Suprapubic skin (tissue), 4 donors: ENCODE data around the gene TCAIM. TPM values are rescaled to one million over a fixed set of nuclear protein-coding genes. Genes with fewer than 3 reads are reported as not detected.
A peak's percentile ranks its signal among the peaks of the same experiment; 100 is the strongest.

Source experiments
- DNase-seq, 2 donors: peaks; one replicate each; pipeline ENCODE4 v3.0.0-alpha.2; 2019; ENCODE audit warnings: low spot score in 2 of 2
- H3K27ac ChIP-seq: fragments of 200-600 bp; sonication (generic); one replicate; pipeline ENCODE4 v1.5.1; 2019
- H3K27me3 ChIP-seq: fragments of 200-600 bp; sonication (generic); one replicate; pipeline ENCODE4 v1.5.1; 2019
- H3K36me3 ChIP-seq: fragments of 200-600 bp; sonication (generic); one replicate; pipeline ENCODE4 v1.5.1; 2019
- H3K4me1 ChIP-seq: fragments of 200-600 bp; sonication (generic); one replicate; pipeline ENCODE4 v1.5.1; 2019
- H3K4me3 ChIP-seq: fragments of 200-600 bp; sonication (generic); one replicate; pipeline ENCODE4 v1.5.1; 2019; ENCODE audit warnings: mild to moderate bottlenecking
- H3K9me3 ChIP-seq: fragments of 200-600 bp; sonication (generic); one replicate; pipeline ENCODE4 v1.5.1; 2019
- CTCF ChIP-seq, 2 donors: fragments of 200-600 bp in 1 of 2; fragments of 450-650 bp in 1 of 2; sonication (generic) in 1 of 2; IDR thresholded peaks; one replicate each; pipeline ENCODE4 v1.5.1; 2016 to 2019; ENCODE audit warnings: antibody characterized with exemption in 2 of 2, mild to moderate bottlenecking in 1 of 2, moderate library complexity in 1 of 2
- EP300 ChIP-seq: sonication (generic); formaldehyde crosslinking; IDR thresholded peaks from one replicate; pipeline ENCODE4 v1.6.1; 2017; ENCODE audit warnings: antibody characterized with exemption
- POLR2A ChIP-seq, 2 donors: fragments of 450-650 bp; IDR thresholded peaks; one replicate each; pipeline ENCODE4 v1.6.1; 2017; ENCODE audit warnings: antibody characterized with exemption in 2 of 2, mild to moderate bottlenecking in 2 of 2, moderate library complexity in 2 of 2
- POLR2AphosphoS5 ChIP-seq, 3 donors: sonication (generic); formaldehyde crosslinking; IDR thresholded peaks; one replicate each; pipeline ENCODE4 v1.6.1; 2017; ENCODE audit warnings: antibody characterized with exemption in 3 of 3
- WGBS: methylation state at CpG from one replicate; pipeline ENCODE4 v1.1.5; 2018; 5-methylcytosine and 5-hydroxymethylcytosine counted together
- total RNA-seq, 4 donors: library from RNA; depleted of rRNA; stranded (reverse); fragments of >200 nt; gene quantifications; one replicate each; pipeline ENCODE4 v1.1.0, GENCODE V29; 2016

The TCAIM gene
- total RNA-seq, 4 donors from 2014 or later = 23.3 to 26.9 (median 25.4) TPM

GRCh38 chr3:44297255-44297654 lies 41.3 kb upstream of the TCAIM start:
- Histone ChIP-seq H3K9me3 (no peaks in the 10 kb centered on the region), H3K4me3 (no peak overlapping the region), H3K27ac (no peak overlapping the region), H3K36me3 (no peaks in the 10 kb centered on the region), H3K27me3 (no peaks in the 10 kb centered on the region), H3K4me1 (no peaks in the 10 kb centered on the region)
- no peak for DNase-seq
- no peak for TF ChIP-seq POLR2AphosphoS5 (IDR thresholded peaks at IDR 0.05)
- TF ChIP-seq POLR2A (IDR thresholded peaks at IDR 0.05) = no peak
- no peak for TF ChIP-seq CTCF (IDR thresholded peaks at IDR 0.05)
- TF ChIP-seq EP300 = no peak

GRCh38 chr3:44301746-44302145 lies 36.8 kb upstream of the TCAIM start:
- Histone ChIP-seq H3K27me3 (no peaks in the 10 kb centered on the region), H3K36me3 (no peaks in the 10 kb centered on the region), H3K27ac (no peak overlapping the region), H3K9me3 (no peaks in the 10 kb centered on the region), H3K4me1 (no peaks in the 10 kb centered on the region), H3K4me3 (no peak overlapping the region)
- no peak for TF ChIP-seq POLR2AphosphoS5 (IDR thresholded peaks at IDR 0.05)
- no peak for TF ChIP-seq POLR2A (IDR thresholded peaks at IDR 0.05)
- no peak for TF ChIP-seq EP300
- DNase-seq = no peak
- 79% methylated on average over 3 of the region's 3 CpGs for WGBS

DNA sequence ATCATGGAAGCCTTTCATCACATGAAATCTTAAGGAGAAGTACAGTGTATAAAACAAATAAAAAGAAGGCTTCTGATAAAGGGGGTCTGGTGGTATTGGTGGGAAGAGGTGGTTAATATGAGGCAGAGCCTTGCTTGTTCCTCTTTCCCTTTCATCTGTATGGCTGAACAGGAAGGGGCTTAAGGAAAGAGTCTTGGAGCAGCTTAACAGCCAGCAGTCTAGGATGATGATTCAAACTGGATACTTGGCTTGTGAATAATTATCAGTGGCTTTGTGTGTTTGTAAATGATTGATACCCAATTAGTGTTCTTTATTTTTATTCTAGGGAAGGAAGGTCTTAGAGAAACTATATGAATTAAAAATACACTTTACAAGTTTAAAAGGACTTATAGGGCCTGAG lies 29.1 kb upstream of the TCAIM start:
- no peak for DNase-seq
- H3K27ac ChIP-seq = no peak overlapping the region
- no peaks in the 10 kb centered on the region for H3K9me3 ChIP-seq

DNA sequence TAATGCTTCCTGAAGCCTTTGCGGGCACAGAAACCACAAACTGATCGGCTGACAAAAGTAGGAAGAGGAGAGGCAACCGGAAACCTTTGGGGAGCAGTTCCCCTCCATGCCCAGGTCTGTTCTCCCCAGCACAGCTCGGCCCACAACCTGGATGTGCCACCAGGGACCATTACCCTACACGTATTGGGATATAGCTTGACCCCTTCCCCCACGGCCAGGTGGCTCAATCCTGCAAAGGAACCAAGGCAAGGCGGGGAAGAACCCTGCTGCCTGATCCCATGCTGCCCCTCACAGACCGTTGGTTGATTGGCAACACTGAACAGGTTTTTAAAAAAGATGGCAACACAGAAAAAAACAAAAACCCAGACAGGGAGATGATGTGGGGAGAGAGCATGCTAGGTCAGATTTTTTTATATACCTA lies 19.7 kb upstream of the TCAIM start:
- H3K36me3 ChIP-seq = no peaks in the 10 kb centered on the region
- no peak for DNase-seq
- H3K27me3 ChIP-seq = peaks cover 5% of the 10 kb centered on the region
- no peak overlapping the region for H3K4me3 ChIP-seq
- TF ChIP-seq EP300 (no peak), POLR2AphosphoS5 (IDR thresholded peaks at IDR 0.05) (no peak), CTCF (IDR thresholded peaks at IDR 0.05) (no peak), POLR2A (IDR thresholded peaks at IDR 0.05) (no peak)
- no peak overlapping the region for H3K27ac ChIP-seq
- no peaks in the 10 kb centered on the region for H3K4me1 ChIP-seq
- WGBS = 69% methylated on average over 8 of the region's 8 CpGs
- H3K9me3 ChIP-seq = no peaks in the 10 kb centered on the region

More for the DNA sequence above, 29.1 kb upstream of the TCAIM start:
- no peaks in the 10 kb centered on the region for H3K4me1 ChIP-seq
- H3K36me3 ChIP-seq = no peaks in the 10 kb centered on the region
- no peaks in the 10 kb centered on the region for H3K27me3 ChIP-seq
- H3K4me3 ChIP-seq = no peak overlapping the region
- TF ChIP-seq POLR2AphosphoS5 (IDR thresholded peaks at IDR 0.05) (no peak), CTCF (IDR thresholded peaks at IDR 0.05) (no peak), POLR2A (IDR thresholded peaks at IDR 0.05) (no peak), EP300 (no peak)

DNA sequence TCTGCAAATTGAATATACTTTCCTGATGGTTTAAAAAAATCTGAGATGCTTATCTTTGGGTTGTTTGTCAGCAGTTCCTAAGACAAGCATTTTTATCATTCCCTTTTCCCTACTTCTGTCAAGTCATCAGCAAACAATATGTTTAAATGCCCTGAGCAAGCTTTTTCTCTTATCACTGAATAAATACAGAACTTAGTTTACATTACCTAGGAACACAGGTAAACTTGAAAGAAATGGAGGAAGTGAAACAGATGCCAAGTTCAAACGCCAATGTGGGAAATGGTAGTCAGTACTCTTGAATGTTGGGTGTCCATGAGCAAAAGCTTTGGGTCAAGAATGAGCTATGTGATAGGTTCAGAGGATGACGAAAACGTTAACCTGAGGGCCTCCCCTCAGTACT lies 17.2 kb upstream of the TCAIM start:
- DNase-seq = no peak
- Histone ChIP-seq H3K4me1 (no peaks in the 10 kb centered on the region), H3K36me3 (no peaks in the 10 kb centered on the region), H3K27ac (no peak overlapping the region), H3K9me3 (no peaks in the 10 kb centered on the region), H3K27me3 (peaks cover 5% of the 10 kb centered on the region), H3K4me3 (no peak overlapping the region)
- WGBS = 67% methylated on average over 3 of the region's 3 CpGs
- TF ChIP-seq EP300 (no peak), POLR2AphosphoS5 (IDR thresholded peaks at IDR 0.05) (no peak), POLR2A (IDR thresholded peaks at IDR 0.05) (no peak), CTCF (IDR thresholded peaks at IDR 0.05) (no peak)

- WGBS = 7% methylated on average over 4 of the region's 4 CpGs
- H3K27me3 ChIP-seq = peaks cover 4% of the 10 kb centered on the region
- DNase-seq = peak in 1 of 2 donors; percentile 73
- no peaks in the 10 kb centered on the region for H3K36me3 ChIP-seq
- no peak overlapping the region for H3K27ac ChIP-seq
- TF ChIP-seq POLR2AphosphoS5 (IDR thresholded peaks at IDR 0.05) (no peak), POLR2A (IDR thresholded peaks at IDR 0.05) (no peak), EP300 (no peak), CTCF (IDR thresholded peaks at IDR 0.05) (peak; percentile 52 to 76)
- H3K9me3 ChIP-seq = no peaks in the 10 kb centered on the region
- H3K4me1 ChIP-seq = no peaks in the 10 kb centered on the region
- no peak overlapping the region for H3K4me3 ChIP-seq
Measured at GRCh38 chr3:44323341-44323955, 15.1 kb upstream of the TCAIM start.
